ENCODE data around the gene NPC1. TPM values are rescaled to one million over a fixed set of nuclear protein-coding genes. Genes with fewer than 3 reads are reported as not detected.

NPC1 gene
- total and polyA plus RNA-seq, 12 donors = 8.9 to 34.4 (median 13.3) TPM

DNA sequence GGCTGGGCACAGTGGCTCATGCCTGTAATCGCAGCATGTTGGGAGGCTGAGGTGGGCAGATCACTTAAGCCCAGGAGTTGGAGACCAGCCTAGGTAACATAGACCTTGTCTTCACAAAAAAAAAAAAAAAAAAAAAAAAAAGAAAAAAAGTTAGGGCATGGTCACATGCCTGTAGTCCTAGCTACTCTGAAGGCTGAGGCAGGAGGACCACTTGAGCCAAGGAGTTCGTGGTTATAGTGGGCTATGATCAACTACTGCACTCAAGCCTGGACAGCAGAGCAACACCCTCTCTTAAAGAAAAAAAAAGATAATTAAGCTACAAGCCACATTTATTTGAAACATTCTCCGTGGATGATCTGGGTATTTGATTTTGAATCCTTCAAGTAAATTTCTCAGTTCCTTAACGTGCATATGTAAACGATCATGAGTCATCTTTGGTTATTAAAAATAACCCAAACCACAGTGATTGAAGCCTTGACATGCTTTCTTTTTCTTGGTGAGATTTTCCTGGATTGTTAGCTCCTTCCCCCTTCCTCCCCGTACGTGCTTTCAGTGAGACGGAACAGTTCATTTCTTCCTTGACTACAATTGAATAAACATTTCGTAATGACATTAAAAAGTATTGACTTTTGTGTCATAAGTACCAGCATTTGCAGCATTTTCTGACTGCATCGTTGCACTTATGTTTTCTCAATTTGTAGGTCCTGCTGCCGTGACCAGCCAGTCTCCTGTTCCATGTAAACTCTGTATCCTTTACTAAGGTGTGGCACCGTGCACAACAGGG lies 62.7 kb downstream of the NPC1 start:
- H3K27me3 ChIP-seq = no peaks in the 10 kb centered on the region
- no peak overlapping the region for H3K4me3 ChIP-seq
- H3K4me1 ChIP-seq = peaks cover 0 to 25% (median 0%) of the 10 kb centered on the region in 9 donors
- intact Hi-C loops (cut with DNase I) = no loop called here
- H3K36me3 ChIP-seq = peaks cover 0 to 100% (median 83%) of the 10 kb centered on the region in 9 donors
- TF ChIP-seq CTCF (IDR thresholded peaks at IDR 0.05) = no peak
- ATAC-seq (no peak), DNase-seq (no peak)
- no peaks in the 10 kb centered on the region for H3K9me3 ChIP-seq
- H3K27ac ChIP-seq = peak overlapping the region in 1 of 10 donors; percentile 8
- 89 to 91% methylated on average over 12 of the region's 12 CpGs for WGBS, 2 donors

- Histone ChIP-seq H3K4me1 (peaks cover 0 to 19% (median 0%) of the 10 kb centered on the region in 9 donors), H3K27ac (peak overlapping the region in 2 of 10 donors; percentile 4 to 52), H3K27me3 (no peaks in the 10 kb centered on the region), H3K4me3 (no peak overlapping the region), H3K9me3 (no peaks in the 10 kb centered on the region), H3K36me3 (peaks cover 0 to 100% (median 84%) of the 10 kb centered on the region in 9 donors)
- ATAC-seq (peak in 4 of 8 donors; percentile 30 to 56 (median 37)), DNase-seq (no peak)
- 69 to 74% methylated on average over 7 of the region's 7 CpGs for WGBS, 2 donors
- intact Hi-C loops (cut with DNase I) = no loop called here
- no peak for TF ChIP-seq CTCF (IDR thresholded peaks at IDR 0.05)
Measured at GRCh38 chr18:23521907-23522306, 64.4 kb downstream of the NPC1 start.

DNA sequence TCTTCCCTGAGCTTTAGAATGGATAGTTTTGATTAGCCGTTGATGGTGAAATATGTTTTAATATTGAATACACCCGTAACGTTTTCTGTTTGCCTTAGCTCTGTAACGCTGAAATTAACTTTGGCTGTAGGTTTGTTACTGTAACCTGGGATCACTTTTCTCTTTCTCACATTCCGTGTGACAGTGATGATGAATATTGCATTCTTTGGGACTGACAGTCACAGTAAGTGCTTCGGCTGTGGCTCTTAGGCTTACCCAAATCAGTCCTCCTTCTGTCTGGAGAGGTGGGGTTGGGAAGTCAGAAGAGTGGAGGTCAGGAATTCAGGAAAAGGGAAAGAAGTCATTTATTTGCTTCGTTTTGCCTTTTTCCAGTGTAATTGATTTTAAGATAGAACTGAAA lies 65.0 kb downstream of the NPC1 start:
- TF ChIP-seq CTCF (IDR thresholded peaks at IDR 0.05) = no peak
- Histone ChIP-seq H3K36me3 (peaks cover 0 to 100% (median 83%) of the 10 kb centered on the region in 9 donors), H3K4me1 (peaks cover 0 to 19% (median under 1%) of the 10 kb centered on the region in 9 donors), H3K9me3 (no peaks in the 10 kb centered on the region), H3K27me3 (no peaks in the 10 kb centered on the region), H3K4me3 (no peak overlapping the region), H3K27ac (no peak overlapping the region)
- 85 to 86% methylated on average over 7 of the region's 7 CpGs for WGBS, 2 donors
- intact Hi-C loops (cut with DNase I) = no loop called here
- DNase-seq = no peak
- no peak for ATAC-seq

GRCh38 chr18:23519734-23520133 lies 66.6 kb downstream of the NPC1 start:
- Histone ChIP-seq H3K36me3 (peaks cover 0 to 100% (median 71%) of the 10 kb centered on the region in 9 donors), H3K9me3 (no peaks in the 10 kb centered on the region), H3K27me3 (no peaks in the 10 kb centered on the region), H3K4me1 (peaks cover 0 to 19% (median 4%) of the 10 kb centered on the region in 9 donors), H3K4me3 (no peak overlapping the region), H3K27ac (peak overlapping the region in 1 of 10 donors; percentile 6)
- ATAC-seq (peak in 3 of 8 donors; percentile 37 to 51 (median 42)), DNase-seq (no peak)
- 56 to 64% methylated on average over 4 of the region's 4 CpGs for WGBS, 2 donors
- no peak for TF ChIP-seq CTCF (IDR thresholded peaks at IDR 0.05)
- intact Hi-C loops (cut with DNase I) = loop anchor here in 8 of 10 donors (5.0 to 10.0 kb wide), 7 partner anchors 63 to 295 kb away; partner anchors contain the start of gene NPC1 (in 6 of the 8)
